A375 (cell line): ENCODE measurements around the gene TMEM131. TPM values are rescaled to one million over a fixed set of nuclear protein-coding genes. Genes with fewer than 3 reads are reported as not detected.

ENCODE experiments used
- small RNA-seq: library from RNA; depleted of rRNA; stranded (forward); fragments of <200 nt; gene quantifications from one replicate; pipeline ENCODE3, GENCODE V24; 2014
- total RNA-seq: library from RNA; depleted of rRNA; stranded (reverse); fragments of >200 nt; shearing (Covaris generic); gene quantifications from 2 replicates; pipeline ENCODE4 v1.2.3, GENCODE V29; 2014; rRNA removed

Gene TMEM131
- 7.7 and 9.0 TPM in 2 replicates for total RNA-seq

GRCh38 chr2:97995734-97996624 is at the start of gene TMEM131:
Gene TMEM131 (minus strand): TSS chr2:97995948. CDS start chr2:97995662, 286 bp downstream.

GRCh38 chr2:97713296-97714083 is 282.3 kb downstream of the TMEM131 start, which contains the start of gene ZAP70:
Gene ZAP70 (plus strand): TSS chr2:97713576. CDS start chr2:97724037, 10,461 bp downstream.

Small RNAs within 50 kb of the gene (small RNA-seq; reads per million reads assigned to genes)
- gene HMGN1P36 (not detected), gene RNU7-96P (not detected)

Other genes starting within 250 kb of the TMEM131 start
- gene VWA3B, start 91.2 kb upstream of the TMEM131 start, total RNA-seq, result not detected in 2 replicates